Right lung (tissue), 10 donors: ENCODE results near the gene TACO1. TPM values are rescaled to one million over a fixed set of nuclear protein-coding genes. Genes with fewer than 3 reads are reported as not detected.

Source experiments
- DNase-seq, 2 donors: peaks; one replicate each; pipeline ENCODE4 v3.0.0-alpha.2; 2013
- long read RNA-seq, 8 donors: transcript quantifications; one replicate each; lab custom pipeline, GENCODE V29; 2026
- polyA plus RNA-seq, 5 donors: library from polyadenylated mRNA; unstranded; fragments of 120-200 nt; gene quantifications; one replicate each; pipeline versions ENCODE4 v1.2.1 to v1.2.3, GENCODE V29; 2013; ENCODE audit warnings: inconsistent platforms in 1 of 5, low replicate concordance in 1 of 5; ENCODE audit not compliant: insufficient read length in 5 of 5, insufficient read depth in 1 of 5

Gene TACO1
- polyA plus RNA-seq = 10 to 100 TPM; 16.1 to 19.2 (median 16.8) TPM
- long read RNA-seq, donor 1, transcript TACO1-201 (5 exons, 1,469 nt) = major isoform, 6 of 7 reads
- long read RNA-seq, donor 1, partial matches to known transcripts = 0 of 7 reads
- long read RNA-seq, donor 1, other reads (novel, unspliced or antisense) = 0 of 7 reads
- long read RNA-seq, donor 2, transcript TACO1-201 (5 exons, 1,469 nt) = major isoform, 6 of 6 reads
- long read RNA-seq, donor 2, partial matches to known transcripts = 0 of 6 reads
- long read RNA-seq, donor 2, other reads (novel, unspliced or antisense) = 0 of 6 reads
- long read RNA-seq, donor 3, transcript TACO1-201 (5 exons, 1,469 nt) = major isoform, 8 of 8 reads
- long read RNA-seq, donor 3, partial matches to known transcripts = 0 of 8 reads
- long read RNA-seq, donor 3, other reads (novel, unspliced or antisense) = 0 of 8 reads
- long read RNA-seq, donor 4, transcript TACO1-201 (5 exons, 1,469 nt) = major isoform, 5 of 5 reads
- long read RNA-seq, donor 4, partial matches to known transcripts = 0 of 5 reads
- long read RNA-seq, donor 4, other reads (novel, unspliced or antisense) = 0 of 5 reads
- long read RNA-seq, donor 5, transcript TACO1-201 (5 exons, 1,469 nt) = major isoform, 7 of 7 reads
- long read RNA-seq, donor 5, partial matches to known transcripts = 0 of 7 reads
- long read RNA-seq, donor 5, other reads (novel, unspliced or antisense) = 0 of 7 reads
- long read RNA-seq, donor 6, transcript TACO1-201 (5 exons, 1,469 nt) = major isoform, 6 of 6 reads
- long read RNA-seq, donor 6, partial matches to known transcripts = 0 of 6 reads
- long read RNA-seq, donor 6, other reads (novel, unspliced or antisense) = 0 of 6 reads
- long read RNA-seq, donor 7, transcript TACO1-201 (5 exons, 1,469 nt) = major isoform, 10 of 10 reads
- long read RNA-seq, donor 7, partial matches to known transcripts = 0 of 10 reads
- long read RNA-seq, donor 7, other reads (novel, unspliced or antisense) = 0 of 10 reads
- long read RNA-seq, donor 8, partial matches to known transcripts = 0 of 3 reads
- long read RNA-seq, donor 8, other reads (novel, unspliced or antisense) = 0 of 3 reads

DNA sequence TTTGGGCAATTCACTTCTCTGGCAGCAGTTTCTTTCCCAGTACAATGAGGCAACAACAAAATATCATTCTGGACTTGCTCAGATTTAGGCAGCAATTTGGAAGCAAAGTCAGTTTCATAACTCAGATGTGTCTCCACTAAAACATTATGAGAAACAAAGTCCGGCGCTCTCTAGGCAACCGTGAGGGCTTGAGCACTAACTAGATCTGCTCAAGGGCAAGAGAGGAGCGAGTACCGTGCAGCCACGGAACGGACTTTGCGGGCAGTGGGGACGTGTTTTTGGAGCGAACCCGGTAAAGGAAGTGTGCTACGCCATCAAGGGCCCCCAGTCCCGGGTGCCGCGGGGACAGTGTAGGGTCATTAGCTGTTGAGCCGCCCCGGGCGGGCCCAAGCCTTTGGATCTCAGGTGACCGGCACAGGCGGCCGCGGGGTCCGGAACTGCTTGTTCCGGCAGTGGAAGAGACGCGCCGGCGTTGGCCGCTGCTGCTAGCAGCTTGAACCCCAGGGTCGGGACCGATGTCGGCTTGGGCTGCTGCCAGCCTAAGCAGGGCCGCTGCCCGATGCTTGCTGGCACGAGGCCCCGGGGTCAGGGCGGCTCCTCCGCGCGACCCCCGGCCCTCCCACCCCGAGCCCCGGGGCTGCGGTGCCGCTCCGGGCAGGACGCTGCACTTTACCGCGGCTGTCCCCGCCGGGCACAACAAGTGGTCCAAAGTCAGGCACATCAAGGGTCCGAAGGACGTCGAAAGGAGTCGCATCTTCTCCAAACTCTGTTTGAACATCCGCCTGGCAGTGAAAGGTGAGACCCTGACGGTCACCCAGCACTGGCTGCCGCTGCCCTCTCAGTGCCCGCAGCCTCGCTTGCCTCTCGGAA, at the start of gene TACO1:
Gene TACO1 (plus strand): TSS at position 327 of the 870 bp plus-strand sequence. CDS start 189 bp downstream, at position 516.
- DNase-seq = peak; percentile 72 to 76

DNA sequence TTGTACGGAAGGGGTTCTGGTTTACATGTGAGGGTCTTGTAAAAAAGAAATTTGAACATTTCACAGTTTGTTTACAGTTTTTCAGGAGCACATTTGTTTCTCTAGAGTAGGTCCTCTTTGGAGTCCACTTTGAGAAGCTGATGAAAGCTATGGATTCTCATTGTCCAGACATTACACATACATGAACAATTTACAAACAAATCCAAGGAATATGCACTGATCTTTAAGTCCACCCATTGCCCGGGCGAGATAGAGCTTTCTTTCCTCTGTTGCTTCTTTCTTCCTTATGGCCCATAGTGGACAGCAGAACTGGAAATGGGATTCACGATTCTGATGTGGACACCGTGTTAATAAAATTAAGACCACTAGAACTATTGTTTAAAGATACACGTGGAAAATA, 48.5 kb upstream of the TACO1 start:
- no peak for DNase-seq

DNA sequence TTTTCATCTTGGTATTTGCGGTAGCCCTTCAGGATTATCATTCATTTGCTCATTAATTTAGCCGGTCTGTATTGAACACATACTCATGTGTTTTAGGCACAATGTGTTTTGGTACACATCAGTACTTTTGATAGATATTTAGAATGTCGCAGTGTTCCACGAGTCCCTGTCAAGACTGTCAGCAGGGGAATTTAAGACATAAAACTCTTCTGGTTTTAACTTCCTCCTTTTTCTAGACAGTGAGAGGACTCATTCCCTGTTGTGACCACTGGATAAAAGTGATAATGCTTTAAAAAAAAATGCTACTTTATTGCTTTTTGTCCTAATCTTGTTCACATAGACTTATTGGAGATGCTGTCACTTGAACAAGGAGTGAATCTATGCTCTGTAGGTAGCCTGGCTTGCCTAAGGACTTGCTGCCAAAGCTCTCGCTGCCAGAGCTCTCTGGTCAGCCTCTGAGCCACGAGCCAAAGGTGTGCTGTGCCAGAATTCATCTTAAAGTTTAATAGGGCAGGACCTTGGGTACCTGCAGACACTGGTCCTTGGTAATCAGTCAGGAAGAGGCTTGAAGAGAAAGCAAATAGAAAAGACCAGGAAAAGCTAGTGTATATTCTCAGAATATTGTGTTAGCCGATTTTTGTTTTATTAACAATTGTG, 45.1 kb upstream of the TACO1 start:
- no peak for DNase-seq

DNA sequence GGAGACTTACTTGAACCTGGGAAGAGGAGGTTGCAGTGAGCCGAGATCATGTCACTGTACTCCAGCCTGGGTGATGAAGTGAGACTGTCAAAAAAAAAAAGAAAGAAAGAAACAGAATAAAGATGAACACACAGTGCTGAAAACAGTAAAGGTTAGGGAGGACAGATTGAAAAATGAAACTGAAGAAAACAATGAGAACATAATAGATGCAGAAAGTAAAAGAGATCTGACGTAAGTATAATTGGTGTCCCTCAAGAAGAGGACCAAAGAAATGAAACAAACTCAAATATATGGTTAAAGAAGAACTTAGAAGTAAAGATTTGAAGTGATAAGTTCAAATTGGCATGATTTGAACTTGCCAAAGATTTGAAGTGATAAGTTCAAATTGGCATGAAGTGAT, 43.3 kb upstream of the TACO1 start:
- no peak for DNase-seq

DNA sequence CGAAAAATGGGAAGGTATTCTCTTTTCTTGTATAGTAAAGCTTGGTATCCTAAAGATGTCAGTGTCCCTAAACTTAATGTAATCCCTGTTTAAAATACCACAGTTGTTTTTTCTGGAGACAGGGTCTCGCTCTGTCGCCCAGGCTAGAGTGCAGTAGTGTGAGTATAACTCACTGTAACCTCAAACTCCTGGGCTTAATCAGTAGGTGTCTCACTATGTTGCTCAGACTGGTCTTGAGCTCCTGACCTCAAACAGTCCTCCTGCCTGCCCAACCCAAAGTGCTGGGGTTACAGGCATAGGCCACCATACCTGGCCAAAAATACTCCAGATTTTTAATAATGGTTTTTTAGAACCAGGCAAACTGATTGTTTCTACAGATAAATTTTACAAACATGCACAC, 42.3 kb upstream of the TACO1 start:
- no peak for DNase-seq

DNA sequence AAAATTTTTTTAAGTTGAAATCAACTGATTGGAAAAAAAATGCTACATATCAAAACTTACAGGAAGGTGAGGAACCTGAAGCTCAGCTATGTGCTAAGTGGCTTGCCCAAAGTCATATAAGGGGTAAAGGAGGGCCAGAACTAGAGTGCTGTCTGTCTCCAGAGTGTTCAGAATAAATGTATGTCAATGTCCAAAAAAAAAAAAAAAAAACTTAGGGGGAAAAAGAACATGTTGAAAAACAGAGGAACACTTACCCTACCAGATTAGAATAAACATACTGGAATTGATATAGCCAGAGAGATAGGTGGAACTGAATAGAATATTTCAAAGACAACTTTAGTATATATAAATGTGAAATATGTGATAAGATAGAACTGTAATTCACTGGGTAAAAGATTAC, 38.9 kb upstream of the TACO1 start:
- no peak for DNase-seq

DNA sequence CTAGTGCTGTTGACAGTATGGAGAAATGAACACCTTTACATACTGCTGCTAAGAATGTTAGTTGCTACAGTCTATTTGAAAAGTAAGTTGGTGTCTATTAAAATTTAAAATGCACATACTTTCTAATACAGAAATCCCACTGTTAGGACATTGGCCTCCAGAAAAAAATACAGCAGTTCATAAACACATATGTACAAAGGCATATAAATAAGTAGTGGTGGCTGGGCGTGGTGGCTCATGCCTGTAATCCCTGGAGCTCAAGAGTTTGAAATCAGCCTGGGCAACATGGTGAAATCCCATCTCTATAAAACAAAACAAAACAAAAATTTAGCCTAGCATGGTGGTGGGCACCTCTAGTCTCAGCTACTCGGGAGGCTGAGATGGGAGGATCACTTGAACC, 37.4 kb upstream of the TACO1 start:
- no peak for DNase-seq

DNA sequence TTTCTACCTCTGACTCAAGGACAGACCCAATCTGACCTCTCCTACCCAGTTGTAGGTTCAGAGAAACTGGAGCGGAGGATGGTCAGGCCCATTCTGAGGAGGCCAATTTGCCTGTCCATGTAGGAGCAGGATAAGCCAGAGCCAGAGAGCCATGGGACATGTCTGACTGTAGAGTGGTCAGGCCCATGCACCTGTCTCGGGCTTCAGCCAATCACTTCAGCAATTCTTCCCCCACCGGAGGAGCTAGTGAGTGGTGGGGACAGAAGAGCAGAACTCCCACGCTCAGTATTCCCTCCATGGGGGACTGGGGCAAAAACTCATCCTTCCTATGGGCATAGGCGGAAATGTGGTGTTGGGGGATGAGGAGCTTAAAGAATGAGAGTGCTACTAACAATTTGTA, 36.1 kb upstream of the TACO1 start:
- DNase-seq = no peak

DNA sequence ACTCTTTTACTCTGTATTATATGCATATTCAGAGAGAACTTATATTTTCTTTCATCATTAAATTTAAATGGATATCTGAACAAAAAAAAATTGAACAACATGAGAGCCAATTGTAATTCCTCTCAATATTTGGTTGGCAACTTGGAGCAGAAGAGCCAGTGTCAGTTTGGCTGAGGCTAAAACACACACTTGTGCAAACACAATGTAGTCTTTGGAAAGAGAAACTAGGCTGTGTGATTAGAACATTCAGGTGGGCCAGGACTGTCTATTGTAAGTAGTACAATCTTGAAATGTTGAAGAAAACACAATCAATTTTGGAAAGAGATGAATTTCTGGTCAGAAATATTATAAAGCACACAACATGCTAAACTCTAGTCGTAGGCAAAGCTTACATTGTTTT, 33.5 kb upstream of the TACO1 start:
- DNase-seq = no peak

DNA sequence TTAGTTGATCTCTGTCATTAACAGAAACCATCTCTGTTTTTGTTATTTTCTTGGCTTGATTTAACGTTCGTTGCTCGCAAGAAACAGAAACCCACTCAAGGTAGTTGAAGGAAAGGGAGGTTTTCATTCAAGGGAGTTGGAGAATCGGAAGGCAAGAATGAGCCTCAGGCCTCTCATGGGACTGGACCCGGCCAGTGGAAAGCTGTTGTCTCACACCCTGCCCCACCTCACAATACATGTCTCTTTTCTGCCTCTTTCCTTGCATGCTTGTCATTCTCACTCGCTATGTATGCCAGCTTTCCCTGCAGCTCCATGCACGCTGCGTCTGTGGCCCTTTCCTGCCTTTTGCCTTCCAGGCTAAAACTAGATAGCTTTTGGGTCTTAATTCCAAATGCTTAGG, 32.1 kb upstream of the TACO1 start:
- DNase-seq = no peak

DNA sequence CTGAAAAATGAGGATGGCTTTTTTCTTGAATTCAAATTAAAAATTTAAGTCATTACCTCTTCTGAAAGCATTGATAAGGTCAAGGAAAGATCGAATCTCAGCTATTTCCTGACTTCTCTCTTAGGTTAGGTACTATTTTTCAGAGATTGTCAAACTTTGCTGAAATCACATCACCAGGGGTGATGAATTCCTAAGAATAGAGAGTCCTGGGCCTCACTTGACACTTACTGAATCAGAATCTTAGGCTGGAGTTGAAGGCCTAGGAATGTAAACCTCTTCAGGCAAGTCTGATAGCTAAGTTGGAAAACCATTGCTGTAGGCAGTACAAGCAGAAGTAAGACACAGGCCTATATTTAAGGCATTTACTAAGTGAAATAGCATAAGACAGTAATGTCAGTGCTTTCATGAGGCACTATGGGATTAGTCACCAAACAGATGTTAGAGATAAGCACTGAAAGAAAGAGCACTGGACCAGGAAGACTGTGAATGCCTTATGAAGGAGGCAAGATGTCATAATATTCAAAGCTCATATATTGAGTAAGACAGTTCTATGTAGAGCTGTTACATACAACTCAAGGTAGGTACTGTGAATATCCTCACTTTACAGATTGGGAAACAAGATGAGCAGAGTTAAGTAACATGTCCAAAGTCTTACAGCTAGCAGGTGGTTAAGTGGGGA, 28.9 kb upstream of the TACO1 start:
- DNase-seq = no peak

DNA sequence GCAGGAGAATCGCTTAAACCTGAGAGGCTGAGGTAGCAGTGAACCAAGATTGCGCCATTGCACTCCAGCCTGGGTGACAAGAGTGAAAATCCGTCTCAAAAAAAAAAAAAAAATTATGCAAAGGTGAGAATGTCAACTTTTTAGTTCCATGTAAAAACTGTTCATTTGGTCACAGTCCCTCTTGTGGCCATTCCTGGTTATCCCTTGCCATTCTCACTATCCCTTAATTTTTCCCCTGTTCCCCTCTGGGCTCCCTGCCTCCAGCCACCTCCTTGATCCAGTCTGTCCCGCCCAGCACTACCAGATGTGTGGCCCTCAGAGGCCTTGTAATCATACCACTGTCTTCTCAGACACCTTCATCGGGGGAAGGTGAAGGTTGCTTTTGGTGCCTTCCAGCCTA, 27.1 kb upstream of the TACO1 start:
- no peak for DNase-seq

DNA sequence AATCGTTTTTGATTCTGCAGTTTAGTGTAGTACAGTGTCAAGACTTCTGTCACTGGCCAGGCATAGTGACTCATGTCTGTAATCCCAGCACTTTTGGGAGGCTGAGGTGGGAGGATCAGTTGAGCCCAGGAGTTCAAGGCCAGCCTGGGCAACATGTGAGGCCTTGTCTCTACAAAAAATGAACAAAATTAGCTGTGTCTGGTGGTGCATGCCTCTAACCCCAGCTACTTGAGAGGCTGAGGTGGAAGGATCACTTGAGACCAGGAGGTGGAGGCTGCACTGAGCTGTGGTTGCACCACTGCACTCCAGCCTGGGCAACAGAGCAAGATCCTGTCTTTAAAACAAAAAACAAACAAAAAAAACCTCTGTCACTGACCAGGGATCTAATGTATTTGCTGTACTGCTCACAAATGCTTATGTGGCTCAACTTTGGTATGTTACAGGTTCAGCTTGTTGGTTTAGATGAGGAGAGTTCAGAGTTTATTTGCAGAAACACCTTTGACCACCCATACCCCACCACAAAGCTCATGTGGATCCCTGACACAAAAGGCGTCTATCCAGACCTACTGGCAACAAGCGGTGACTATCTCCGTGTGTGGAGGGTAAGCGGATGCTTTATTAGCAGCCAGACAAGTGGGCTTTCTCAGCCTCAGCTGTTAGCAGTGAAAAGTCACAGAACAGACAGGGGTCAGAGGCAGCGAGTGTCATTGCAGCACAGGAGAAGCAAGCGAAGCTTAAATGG, 22.5 kb upstream of the TACO1 start:
- DNase-seq = no peak

DNA sequence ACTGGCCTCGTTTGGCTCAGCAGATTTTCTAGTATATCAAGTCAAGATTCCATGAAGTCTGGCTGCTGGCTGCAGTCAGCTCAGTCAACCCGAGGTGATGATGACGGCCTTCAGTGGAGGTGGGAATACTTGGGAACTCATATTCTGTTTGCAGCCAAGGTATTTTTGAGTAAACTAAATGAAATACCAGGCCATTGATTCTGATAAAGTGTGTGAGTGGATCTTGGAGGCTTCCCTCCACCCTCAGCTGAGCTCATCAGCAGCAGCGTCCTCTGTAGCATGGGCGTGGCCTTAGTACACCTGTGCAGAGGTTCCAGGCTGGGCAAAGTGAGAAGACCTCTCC, 22.0 kb upstream of the TACO1 start:
- no peak for DNase-seq

DNA sequence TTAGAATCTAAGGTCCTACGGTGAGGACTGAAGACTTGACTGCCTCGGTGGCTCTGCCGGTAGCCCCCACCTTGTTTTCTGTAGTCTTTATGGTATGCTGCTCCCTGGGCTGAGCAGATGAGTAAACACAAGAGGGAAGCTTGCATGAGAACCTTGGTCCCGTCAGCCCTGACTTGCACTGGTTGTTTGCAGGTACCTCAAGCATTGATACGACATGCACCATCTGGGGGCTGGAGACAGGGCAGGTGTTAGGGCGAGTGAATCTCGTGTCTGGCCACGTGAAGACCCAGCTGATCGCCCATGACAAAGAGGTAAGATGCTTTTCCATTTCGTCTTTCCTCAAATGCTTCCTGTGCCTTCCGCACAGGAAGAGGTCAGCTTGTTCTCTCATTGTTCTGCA, 21.1 kb upstream of the TACO1 start:
- peak in 1 of 2 donors; percentile 6 for DNase-seq

DNA sequence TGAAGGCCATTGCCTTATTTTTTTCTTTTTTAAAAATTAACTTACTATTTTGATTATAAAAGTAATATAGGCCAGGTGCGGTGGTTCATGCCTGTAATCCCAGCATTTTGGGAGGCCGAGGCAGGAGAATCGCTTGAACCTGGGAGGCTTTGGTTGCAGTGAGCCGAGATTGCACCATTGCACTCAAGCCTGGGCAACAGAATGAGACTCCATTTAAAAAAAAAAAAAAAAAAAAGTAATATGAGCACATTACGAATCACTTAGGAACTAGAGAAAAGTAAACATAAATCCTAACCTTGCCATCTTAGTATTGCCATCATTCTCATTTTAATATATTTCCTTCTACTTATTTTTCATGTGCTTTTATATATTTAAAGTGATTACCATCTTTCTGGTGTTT, 12.9 kb upstream of the TACO1 start:
- no peak for DNase-seq

DNA sequence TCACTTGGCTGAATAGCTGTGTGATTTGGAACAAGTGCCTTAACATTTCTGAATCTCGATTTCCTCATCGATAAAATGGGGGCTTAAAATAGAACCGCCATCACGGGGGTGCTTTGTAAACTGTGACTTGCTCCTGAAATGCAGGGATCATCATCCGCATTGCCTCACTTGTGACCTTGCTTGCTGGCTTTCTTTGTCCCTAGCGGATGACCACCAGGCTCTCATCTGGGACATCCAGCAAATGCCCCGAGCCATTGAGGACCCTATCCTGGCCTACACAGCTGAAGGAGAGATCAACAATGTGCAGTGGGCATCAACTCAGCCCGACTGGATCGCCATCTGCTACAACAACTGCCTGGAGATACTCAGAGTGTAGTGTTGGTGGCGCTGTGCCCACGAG, 11.9 kb upstream of the TACO1 start:
- no peak for DNase-seq

DNA sequence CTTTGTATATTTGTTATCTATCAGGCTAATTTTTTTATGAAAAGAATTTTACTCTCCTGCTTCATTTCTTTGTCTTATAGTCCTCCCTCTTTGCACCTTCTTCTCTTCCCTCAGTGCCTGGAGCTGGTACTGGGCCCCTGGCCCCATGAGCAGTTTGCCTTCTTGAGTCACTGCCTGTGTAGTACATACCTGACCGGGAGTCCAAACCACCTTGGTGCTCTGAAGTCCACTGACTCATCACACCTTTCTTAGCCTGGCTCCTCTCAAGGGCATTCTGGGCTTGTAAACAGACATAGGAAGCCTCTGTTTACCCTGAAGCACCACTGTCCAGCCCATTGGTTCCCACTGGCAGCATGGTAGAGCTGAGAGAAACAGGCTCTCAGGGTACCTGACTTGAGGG, 11.0 kb upstream of the TACO1 start:
- DNase-seq = no peak

DNA sequence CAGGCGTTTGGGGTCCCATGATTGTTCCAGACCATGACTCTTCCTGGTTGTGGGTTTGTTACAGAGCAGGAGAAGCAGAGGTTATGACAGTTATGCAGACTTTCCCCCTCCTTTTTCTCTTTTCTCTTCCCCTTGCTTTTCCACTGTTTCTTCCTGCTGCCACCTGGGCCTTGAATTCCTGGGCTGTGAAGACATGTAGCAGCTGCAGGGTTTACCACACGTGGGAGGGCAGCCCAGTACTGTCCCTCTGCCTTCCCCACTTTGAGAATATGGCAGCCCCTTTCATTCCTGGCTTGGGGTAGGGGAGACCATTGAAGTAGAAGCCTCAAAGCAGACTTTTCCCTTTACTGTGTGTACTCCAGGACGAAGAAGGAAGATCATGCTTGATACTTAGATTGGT, 7.9 kb upstream of the TACO1 start:
- DNase-seq = no peak

DNA sequence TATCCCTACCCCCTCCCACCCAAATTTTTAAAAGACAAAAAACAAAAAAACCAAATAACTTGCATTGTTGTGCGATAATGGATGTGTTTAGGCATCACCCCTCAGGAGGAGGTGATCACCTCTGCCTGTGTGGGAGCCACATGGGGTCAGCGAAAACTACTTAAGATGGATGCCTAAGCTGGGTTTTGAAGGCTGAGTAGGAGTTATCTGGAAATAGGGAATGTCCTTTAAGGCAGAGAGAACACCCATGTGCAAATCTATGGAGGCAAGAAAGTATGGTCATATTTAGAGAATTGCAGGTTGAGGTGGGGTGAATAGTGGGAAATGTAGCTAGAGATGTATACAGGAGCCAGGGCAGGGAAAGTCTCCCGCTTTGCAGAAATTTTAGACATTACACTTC, 5.6 kb upstream of the TACO1 start:
- no peak for DNase-seq
